C4-2B (cell line): ENCODE measurements around the gene TMEM54.

Experiments used
- CTCF ChIP-seq: fragments of 450-650 bp; conservative IDR thresholded peaks from 2 replicates; pipeline ENCODE4 v1.5.1; 2017; ENCODE audit warnings: mild to moderate bottlenecking
- ZFX ChIP-seq: fragments of 450-650 bp; IDR thresholded peaks from 2 replicates; pipeline ENCODE4 v1.6.1; 2017

GRCh38 chr1:32896451-32896850, 4.7 kb downstream of the TMEM54 start:
- TF ChIP-seq CTCF (no peak), ZFX (no peak)
